NCI-H1417 treated with DMSO at 0.1 percent for 48 hours (cell line): Measurements from ENCODE around the gene NRN1.

Source experiments
- DNase-seq: peaks from one replicate; lab custom pipeline; 2025; lab: John Stamatoyannopoulos, UW

The NRN1 gene

DNA sequence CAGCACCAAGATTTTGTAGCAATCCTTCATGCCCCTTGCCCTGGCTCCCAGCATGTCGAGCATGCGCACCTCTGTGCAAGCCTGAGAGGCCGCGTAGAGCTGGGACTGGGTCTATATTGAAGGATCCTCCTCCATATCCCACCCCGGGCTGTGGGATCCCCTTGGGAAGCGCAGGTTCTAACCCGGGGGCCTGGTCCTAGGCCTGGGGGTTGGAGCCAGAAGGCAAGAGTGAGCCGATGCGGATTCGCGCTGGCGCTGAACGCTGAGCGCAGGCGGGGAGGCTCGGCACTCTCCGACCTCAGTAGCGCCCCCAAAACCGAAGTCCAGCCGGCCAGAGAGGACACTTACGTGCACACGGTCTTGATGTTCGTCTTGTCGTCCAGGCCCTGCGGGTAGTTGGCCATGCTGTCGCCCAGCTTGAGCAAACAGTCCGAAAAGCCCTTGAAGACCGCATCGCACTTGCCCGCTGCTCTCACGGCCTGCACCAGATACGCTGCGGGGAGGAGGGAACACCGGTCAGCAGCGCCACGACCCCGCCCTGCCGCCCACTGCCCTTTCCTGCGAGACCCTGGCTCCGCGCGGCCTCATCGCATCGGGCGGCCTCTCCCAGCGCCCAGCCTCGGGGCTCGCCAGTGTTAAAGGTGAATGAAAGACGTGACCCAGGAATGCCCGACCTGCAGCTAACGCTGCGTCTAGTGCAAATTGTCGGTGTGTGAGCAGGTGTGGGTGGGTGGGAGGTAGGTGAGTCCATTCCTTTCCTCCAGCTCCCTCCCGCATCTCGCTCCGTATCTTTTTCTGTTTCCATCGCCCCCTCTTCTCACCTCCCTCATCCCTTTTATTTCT lies 4.5 kb downstream of the NRN1 start:
- DNase-seq: no peak

DNA sequence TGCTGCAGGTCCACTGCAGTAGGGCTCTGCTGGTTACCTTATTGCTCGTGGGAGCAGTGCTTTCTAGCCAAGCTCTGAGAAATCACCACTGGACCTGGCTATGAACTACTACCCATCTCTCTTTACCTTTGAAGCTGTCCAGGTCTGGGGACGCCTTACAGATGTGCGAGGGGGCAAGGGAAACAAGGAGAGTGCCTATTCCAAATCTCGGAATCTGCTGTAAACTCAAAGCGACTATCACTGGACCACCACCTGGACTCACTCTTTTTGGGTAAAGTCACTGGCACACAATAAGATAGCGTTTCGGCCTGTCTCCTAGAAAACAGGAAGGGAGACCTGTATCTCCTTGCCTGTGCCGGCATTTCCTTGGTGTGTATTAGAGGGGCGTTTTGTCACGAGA lies 5.3 kb downstream of the NRN1 start:
- no peak for DNase-seq

DNA sequence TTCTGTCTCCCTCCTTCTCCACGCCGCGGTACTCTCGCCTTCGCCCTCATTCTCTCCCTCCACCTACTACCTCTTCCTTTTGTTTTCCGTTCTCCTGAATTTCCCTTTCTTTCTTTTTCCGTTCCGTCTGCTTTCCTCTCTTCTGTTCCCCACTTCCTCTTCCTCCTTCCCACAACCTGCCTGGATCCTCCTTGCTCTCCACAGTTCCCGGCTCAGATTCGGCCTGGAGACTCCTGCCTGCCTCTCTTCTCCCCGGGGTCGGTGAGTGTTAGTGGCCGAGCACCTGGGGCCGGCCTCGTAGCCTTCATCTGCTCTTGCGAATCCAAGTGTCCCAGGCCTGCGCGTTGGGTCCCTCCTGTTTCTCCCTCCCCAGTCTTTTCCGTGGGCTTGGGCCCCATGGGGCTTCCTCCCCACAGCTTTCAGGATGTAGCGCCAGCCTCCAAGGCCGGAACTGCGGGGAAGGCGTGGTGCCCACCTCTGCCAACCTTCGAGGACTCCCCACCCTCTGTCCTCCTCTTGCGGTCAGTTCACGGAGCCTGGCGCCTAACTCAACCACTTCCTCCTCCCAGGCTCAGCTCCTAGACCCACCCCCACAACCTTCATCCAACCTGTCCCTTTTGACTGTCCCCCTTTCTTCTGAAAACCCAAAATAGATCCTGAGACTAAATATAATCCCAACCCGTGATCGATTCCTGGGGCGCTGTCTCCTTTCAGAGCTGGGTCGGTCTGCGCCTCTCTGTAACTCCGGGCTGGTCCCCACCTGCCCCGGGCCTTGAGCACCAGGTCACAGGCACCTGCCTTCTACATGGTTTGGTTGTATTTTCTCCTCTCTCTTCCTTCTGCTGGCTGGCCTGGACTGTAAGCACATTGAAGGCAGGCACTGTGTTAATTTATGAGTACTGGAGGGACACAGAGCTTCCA lies 6.8 kb downstream of the NRN1 start:
- no peak for DNase-seq

DNA sequence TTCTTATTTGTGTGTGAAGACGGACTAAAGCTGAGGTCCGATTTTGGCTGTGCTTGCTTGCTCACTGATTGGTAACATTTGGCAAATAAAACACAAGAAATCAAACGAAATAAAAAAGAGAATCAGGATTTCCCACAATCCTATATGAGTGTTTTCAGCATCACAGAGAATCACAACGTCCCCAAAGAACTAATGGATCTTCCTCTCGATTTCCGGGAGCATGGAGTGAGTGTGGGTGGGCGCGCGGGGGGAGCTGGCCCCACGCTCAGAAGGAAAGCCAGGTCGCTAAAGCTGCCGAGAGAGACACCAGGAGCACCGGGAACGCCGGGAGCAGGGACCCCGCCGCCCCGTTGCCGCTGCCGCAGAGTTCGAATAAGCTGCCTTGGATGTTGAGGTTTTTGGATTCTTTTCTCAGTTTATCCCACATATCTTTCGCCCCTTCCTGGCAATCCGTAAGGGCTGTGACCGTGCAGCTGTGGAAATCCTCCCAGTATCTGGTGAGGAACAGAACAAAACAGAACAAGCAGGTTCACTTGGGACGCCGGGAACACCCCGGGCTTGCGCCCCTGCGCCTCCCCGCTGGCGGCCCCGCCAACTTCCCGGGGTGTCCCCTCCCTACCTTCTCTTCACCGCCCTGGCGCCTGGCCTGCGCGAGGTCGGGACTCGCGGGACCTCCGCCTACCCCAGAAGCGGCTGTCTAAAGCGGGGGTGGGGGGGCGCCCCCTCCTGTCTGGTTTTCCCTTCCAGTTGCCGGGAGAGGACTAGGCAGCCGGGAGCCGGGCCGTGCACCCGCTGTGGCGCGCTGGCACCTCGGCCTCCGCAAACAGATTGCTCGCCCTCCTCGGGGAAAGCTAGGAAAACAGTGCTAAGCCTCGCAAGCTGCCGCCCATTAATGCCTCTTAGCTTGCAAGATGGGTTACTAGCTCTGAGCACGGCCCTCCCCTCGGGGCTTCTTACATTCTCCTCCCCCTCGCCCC lies 7.7 kb downstream of the NRN1 start:
- no peak for DNase-seq

DNA sequence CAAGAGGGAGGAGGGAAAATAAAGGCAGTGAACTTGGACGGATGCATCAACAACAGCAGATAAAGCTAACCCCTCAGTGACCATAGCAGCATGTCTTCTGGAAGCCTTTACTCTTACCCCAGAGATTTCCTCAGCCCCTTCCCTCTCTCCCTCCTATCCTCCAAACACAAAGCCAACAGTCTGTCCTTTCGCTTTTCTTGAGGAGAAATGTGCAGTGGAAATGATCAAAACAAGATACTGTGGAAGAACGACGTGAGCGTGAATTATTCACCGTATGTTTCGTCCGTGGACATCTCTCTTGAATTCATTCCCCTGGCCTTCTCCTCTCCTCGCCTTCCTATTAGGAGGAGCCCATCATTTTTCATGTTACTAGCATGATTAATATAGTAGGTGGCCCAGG lies 8.5 kb downstream of the NRN1 start:
- DNase-seq: no peak

DNA sequence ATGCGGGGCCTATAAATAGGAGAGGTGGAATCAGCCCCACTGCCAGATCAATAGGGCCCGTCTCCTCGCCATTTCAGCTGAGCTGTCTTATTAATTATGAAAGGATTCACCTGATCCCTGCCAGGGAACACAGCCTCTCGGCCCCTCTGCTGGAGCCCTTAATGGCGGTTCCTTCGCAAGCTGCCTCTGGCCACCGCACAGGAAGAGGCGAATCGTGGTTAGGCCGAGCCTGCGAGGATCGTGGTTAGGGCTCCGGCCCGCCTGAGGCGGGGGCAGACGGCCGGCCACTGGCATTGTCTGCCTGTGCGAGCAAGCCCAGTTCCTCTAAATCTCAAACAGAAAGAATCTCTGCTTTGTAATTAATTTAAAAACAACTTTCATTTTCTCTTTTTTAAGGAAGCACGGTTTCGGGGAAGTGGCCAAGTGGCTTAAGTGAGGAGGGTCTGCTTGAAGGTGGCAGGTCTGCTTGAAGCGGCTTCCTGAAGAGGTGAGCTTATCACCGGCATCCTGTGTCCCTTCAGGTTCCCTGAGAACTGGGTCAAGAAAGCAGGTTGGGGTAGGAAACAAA lies 9.2 kb downstream of the NRN1 start:
- DNase-seq: no peak

DNA sequence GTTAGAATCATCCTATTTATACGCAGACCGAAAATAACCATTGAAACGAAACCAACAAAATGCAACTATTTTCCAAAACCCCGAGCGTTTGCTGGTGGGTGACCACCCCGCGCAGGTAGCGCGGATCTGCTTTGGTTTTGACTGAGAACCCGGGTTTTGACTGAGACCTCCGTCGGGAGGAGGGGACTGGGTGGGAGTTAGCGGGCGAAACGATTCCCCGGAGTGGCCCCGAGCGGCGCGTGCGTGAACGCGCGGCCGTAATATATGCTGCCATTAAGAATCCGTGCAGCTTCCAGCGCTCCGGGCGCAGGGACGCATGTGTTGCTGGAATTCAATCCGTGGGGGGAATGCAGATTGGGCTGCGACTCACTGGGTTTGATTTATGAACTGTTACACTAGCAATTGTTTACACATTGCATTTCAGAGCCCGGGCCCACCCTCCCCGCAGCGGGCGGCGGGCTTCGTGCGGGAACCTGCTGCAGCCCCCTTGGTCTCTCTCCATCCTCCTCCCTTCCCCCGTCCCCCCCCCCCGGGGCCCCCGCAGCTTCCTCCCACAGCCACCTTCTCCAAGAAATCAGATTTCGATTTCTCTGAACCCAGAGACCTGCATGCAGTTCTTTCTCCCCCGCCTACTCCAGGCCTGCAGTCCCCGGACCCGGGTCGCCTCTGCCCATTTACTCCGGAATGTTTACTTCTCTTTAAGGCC lies 9.9 kb downstream of the NRN1 start:
- no peak for DNase-seq

DNA sequence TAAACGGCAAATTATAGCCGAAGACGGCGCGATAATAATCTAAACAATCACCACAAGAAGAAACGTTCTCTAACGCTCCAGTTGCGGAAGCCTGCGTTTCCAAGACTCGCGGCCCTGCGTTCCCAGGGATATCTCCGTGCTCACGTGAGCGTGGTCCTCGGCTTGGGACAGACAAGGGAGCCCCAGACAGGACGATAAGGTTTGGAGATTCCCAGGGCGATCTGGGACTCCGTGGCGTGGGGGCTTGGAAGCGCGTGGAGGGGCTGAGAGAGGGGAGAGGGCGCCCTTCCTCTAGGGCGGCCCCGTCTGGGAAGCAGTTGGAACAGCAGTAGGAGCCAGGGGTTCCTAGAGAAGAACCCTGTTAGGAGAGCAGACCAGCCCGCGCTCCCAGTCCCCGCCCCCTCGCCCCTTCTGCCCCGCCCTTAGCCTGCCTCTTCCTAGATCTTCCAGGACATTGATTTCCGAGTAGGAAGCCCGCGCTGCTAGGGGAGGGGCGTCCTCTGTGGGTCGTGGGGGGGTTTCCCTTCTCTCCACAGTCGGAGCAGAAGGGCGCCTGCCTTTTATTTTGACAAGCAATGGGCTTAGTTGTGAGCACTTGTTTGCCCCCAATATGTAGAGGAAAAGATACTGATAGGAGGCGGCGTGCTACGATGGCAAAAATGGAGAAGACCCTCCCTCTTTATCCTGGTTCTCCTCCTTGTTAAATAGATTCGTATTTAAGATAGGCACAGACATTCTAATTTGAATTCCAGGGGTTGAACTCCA lies 10.6 kb downstream of the NRN1 start:
- DNase-seq: peak; percentile 25

DNA sequence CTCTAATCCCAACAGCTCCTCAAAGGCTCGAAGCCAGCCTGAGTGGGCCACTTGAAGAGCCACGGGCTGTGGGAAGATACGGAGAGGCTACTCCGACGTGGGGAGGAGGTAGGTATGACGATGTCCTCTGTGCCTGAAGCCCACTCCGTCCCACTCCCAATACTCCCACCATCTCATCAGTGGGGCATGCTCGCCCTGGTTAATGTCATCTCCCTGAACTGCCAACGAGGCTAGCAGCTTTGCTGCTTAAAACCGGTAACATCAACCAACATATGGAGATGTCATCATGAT lies 11.1 kb downstream of the NRN1 start:
- no peak for DNase-seq

DNA sequence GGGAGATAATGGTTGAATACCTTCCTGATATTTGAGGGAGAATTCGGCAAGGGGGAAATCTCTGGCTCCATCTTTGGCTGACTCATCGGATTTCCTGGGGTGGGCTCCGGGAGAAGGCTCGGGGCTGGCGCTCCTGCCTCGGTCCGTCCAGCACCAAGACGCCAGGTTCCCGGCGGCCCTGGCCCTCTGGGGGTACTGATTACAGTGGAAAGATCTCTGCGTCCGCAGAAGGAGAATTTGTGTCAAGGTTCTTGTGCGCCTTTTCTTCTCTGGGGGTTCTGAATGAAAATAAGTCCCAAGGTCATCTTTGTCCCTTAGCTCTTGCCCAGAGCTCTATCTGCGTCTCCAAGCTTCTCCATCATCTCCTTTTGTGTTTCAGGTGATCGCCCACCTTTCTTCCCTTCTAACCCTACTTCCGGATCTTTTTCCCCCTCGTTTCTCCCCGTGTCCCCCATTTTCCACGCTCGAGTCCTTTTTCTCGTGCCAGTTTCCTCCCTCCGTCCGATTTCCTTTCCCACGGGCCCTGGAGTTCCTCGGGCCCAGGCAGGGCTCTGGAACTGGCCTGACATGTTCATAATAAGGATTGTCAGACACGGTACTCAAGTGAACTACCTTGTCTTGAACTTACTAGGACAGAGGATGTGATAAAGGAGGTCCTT lies 11.6 kb downstream of the NRN1 start:
- no peak for DNase-seq

DNA sequence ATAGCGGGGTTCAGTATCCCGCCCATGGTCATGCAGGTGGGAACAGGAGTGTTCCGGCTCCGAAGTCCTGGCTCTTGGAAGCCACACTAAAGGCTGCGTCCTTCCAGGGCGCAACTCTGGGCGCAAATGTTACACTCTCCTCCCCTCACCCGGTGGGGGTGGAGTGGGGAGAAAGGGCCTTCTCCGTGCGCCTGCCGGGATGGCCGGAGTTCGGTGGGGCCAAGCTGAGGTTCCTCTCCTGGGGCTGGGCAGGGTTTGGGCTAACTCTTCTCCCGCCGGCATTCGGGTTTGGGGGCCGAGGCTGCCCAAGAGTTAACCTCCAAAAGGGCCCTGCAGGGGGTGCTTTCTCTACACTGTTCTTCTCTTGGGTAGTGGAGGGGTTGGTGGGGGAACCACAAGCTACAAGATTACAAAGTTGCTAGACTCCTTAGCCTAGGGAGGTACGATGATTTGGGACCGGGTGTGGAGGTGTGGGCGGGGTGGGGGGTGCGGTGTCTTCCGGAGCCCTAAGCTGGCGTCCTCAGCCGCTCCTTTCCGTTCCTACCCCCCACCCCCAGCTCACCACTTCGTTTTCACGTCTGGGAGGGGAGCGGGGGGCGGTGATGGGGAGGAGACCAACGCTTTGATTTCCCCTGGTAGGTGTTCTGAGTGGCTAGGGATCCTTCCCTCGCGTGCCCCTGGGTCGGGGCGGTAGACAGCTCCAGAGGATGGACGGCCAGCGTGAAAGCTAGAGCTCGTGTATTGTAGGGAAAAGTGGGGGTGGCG lies 12.3 kb downstream of the NRN1 start:
- DNase-seq: no peak

DNA sequence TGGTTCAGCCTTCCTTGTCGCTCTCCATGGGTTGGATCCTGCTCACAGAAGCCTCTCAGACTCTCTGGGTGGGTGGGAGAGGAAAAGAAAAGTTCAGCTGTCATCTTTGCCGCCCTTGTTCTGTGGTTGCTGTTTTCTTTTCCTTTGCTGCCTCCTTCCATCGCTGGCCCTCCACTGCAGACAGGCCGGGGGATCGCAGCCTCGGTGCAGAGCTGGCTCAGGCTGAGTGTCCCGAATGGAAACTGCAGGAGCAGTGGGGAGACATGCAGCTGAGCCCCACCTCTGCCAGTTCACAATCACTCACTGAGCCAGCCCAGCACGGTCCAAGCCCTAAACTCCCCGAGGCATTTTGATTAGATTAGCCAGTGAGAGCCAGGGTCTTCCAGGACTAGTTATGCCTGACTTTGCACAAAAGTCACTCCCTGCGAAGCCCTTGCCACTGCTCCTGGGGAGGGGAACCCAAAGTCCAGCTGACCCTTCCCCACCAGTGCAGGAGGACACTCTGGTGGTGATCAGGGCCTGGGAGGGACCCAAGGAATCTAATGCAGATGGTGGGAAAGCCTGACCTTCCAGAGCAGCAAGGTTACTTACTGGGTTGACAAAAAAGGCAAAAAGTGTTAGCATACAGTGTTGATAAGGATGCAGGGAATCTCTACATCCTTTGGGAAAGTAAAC lies 14.0 kb downstream of the NRN1 start:
- DNase-seq: no peak

DNA sequence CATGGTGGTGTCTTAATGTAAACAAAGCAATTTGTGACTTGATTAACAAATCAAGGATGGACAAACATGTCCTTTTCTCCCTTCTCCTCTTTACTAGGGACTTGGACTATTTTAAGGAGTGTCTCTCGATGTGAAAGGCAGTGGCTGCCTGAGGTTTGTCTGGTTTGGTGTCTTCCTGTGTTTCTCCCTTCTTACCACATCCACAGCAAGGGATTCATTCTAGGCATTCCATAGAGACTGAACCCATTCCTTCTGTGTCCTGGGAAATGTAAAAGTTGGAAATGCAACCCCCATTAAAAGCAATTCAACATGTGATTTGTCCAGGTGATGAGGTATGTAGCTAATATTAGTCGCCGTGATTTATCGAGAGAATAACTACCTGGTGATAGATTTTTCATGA lies 15.9 kb downstream of the NRN1 start:
- DNase-seq: no peak

DNA sequence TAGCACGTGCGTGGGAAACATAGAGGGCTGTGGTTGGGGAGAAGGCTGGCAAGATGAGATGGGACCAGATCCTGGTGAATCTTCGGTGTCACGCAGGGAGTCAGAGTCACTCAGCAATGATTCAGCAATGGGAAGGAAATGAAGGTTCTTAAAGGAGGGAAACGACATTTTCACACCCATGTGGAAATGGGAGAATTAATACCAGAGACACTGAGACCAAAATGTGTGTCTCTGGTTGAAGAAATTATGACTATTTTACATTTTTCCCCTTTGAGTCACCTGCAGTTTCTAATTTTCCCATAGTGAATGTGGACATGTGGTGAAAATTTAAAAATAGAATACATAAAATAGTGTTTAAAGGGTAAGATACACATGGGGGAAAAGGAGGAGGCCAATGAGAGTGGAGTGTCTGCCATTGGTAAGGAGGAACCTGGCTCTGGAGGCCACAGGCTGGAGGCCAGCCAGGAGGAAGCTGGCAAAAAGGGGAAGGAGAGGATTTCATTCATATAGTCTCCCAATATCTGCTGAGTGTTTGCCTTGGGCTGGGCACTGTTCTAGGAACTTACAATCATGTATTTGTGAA lies 17.5 kb downstream of the NRN1 start:
- no peak for DNase-seq

DNA sequence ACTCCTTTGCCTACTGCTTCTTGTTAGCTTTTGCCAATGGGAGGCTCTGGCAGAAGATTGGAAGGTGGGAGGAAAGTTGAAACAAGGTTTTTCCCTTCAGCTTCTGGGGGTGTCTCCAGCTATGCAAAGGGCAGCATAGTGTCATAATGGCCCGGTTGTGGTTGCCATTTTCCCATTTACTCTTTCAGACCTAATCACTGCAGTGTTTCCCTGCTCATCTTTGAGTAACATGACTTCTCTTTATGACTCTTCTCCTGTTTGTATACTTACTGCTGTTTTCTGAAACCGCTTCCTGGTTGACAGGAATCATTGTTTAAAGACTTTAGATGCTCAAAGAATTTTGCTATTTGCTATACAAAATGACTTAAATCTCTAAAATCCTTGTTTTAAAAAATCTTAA lies 19.9 kb downstream of the NRN1 start:
- DNase-seq: no peak

DNA sequence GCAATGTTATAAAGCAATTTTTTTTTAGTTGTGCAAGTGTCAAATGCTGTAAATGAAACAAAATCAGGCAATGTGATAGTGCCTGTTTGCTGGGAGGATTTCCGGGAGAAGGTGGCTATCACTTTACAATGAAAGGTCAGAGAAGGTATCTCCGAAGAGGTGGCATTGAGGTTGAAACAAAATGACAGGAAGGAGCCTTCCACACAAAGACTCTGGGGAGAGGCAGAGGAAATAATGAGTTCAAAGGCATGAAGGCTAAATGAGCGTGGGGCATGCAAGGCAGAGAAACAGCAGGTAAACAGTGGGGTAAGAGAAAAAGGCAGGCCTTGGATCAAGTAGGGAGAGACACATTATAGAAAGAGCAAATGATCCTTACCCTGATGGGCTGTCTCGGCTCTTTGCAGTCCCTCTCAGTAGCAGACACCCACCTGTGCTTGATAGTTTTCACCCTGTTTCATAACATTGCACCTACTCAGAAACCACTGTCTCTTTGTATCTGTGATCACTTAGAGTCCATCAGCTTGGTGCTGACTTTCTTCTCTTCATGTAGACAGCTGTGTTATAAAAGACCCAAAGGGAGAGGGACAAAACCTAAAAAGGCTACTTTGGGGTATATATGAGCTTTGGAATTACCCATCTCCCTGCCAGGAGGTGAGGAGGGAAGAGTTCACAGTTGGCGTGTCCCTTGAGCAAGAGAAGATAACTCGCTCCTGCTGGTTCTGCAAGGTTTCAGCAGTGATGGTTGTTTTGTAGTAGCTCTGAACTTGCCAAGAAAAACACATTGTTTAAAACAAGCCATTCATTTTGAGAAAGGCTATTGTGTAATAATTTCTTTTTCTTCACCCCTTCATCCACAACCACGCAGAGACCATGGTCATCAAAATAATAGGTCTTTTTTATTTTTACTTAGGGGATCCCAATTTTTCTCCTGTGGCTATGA lies 22.3 kb downstream of the NRN1 start:
- DNase-seq: no peak
